MCF 10A (cell line): ENCODE data around the gene PLEKHF1. TPM values are rescaled to one million over a fixed set of nuclear protein-coding genes. Genes with fewer than 3 reads are reported as not detected.
"Not testable (repeated sequence)": the region's sequence is repeated elsewhere in the genome, so short reads cannot be mapped to it uniquely, and the experiment has no call there.

ENCODE experiments used
- BruUV-seq: library from RNA; stranded (reverse); fragments of 400-500 nt; replicated peaks from 2 replicates; lab custom pipeline; 2021; lab: Mats Ljungman, UMichigan
- CTCF ChIA-PET: fragments of 300-600 bp; sonication (Branson Sonifier 250); formaldehyde crosslinking; extraction: SDS; loops from one replicate; lab custom pipeline; 2021; ENCODE audit warnings: antibody characterized with exemption, inconsistent platforms; lab: Yijun Ruan, JAX
- POLR2A ChIA-PET: fragments of 300-600, 350-650 bp; sonication (Branson Sonifier 250); formaldehyde crosslinking; extraction: SDS; loops from one replicate; lab custom pipeline; 2020; ENCODE audit warnings: antibody characterized with exemption, inconsistent platforms; lab: Yijun Ruan, JAX
- DNase-seq: peaks from one replicate; pipeline ENCODE4 v3.0.0-alpha.2; 2018; ENCODE audit not compliant: unreplicated experiment
- H3K27ac Mint-ChIP-seq: one replicate; pipeline ENCODE4 v1.8.0; 2022; ENCODE audit warnings: mild to moderate bottlenecking, low read depth, mixed read lengths; ENCODE audit not compliant: unreplicated experiment
- H3K27me3 Mint-ChIP-seq: one replicate; pipeline ENCODE4 v1.8.0; 2022; ENCODE audit warnings: mixed read lengths; ENCODE audit not compliant: insufficient read depth, unreplicated experiment
- H3K36me3 Mint-ChIP-seq: one replicate; pipeline ENCODE4 v1.8.0; 2022; ENCODE audit warnings: mild to moderate bottlenecking, moderate library complexity, mixed read lengths; ENCODE audit not compliant: insufficient read depth, unreplicated experiment
- H3K4me1 Mint-ChIP-seq: one replicate; pipeline ENCODE4 v1.8.0; 2022; ENCODE audit warnings: mixed read lengths; ENCODE audit not compliant: insufficient read depth, unreplicated experiment
- H3K4me3 Mint-ChIP-seq: one replicate; pipeline ENCODE4 v1.8.0; 2022; ENCODE audit warnings: mild to moderate bottlenecking, moderate library complexity, mixed read lengths; ENCODE audit not compliant: unreplicated experiment
- H3K9me3 Mint-ChIP-seq: one replicate; pipeline ENCODE4 v1.8.0; 2022; ENCODE audit warnings: mixed read lengths; ENCODE audit not compliant: unreplicated experiment
- CTCF ChIP-seq: fragments of 200-600 bp; IDR thresholded peaks from one replicate; pipeline ENCODE4 v1.8.0; 2022; ENCODE audit warnings: antibody characterized with exemption, mild to moderate bottlenecking; ENCODE audit not compliant: unreplicated experiment
- intact Hi-C: fragments of 100-400 bp; cut with micrococcal nuclease; formaldehyde crosslinking; loops from 2 replicates; pipeline ENCODE4 v1.14.1; 2022
- total RNA-seq: library from RNA; stranded (reverse); gene quantifications from 2 replicates; pipeline ENCODE4 v1.2.3, GENCODE V29; 2022

Gene PLEKHF1
- total RNA-seq, 1 experiment from 2014 or later: 2.9 TPM

- TF ChIP-seq CTCF: peak; percentile 14
- H3K27me3 Mint-ChIP-seq: no peaks in the 10 kb centered on the region
- H3K9me3 Mint-ChIP-seq: no peaks in the 10 kb centered on the region
- peak overlapping the region; percentile 16 for H3K4me3 Mint-ChIP-seq
- peaks cover 24% of the 10 kb centered on the region for H3K4me1 Mint-ChIP-seq
- intact Hi-C loops: no loop called here
- BruUV-seq: no TSS peak
- CTCF ChIA-PET: interaction anchor here (0.6 to 1.4 kb wide), 6 partner anchors 23 to 1638 kb away, joined by 3 to 4 read pairs (median 3); no protein-coding TSS in a partner anchor
- H3K27ac Mint-ChIP-seq: no peak overlapping the region
- POLR2A ChIA-PET: interaction anchor here (0.7 kb wide), 1 partner anchor 273 kb away, joined by 5 read pairs; the partner anchor contains the start of gene URI1
- H3K36me3 Mint-ChIP-seq: peaks cover 14% of the 10 kb centered on the region
- DNase-seq: no peak
These were observed 3.7 kb downstream of the PLEKHF1 start for GRCh38 chr19:29668746-29669609.

- TF ChIP-seq CTCF: no peak
- H3K4me3 Mint-ChIP-seq: no peak overlapping the region
- peaks cover 18% of the 10 kb centered on the region for H3K4me1 Mint-ChIP-seq
- POLR2A ChIA-PET: no interaction called here
- no TSS peak for BruUV-seq
- no peaks in the 10 kb centered on the region for H3K9me3 Mint-ChIP-seq
- no peaks in the 10 kb centered on the region for H3K27me3 Mint-ChIP-seq
- intact Hi-C loops: no loop called here
- peaks cover 14% of the 10 kb centered on the region for H3K36me3 Mint-ChIP-seq
- CTCF ChIA-PET: no interaction called here
- H3K27ac Mint-ChIP-seq: no peak overlapping the region
- no peak for DNase-seq
These were observed 5.0 kb downstream of the PLEKHF1 start for GRCh38 chr19:29670255-29670654.

DNA sequence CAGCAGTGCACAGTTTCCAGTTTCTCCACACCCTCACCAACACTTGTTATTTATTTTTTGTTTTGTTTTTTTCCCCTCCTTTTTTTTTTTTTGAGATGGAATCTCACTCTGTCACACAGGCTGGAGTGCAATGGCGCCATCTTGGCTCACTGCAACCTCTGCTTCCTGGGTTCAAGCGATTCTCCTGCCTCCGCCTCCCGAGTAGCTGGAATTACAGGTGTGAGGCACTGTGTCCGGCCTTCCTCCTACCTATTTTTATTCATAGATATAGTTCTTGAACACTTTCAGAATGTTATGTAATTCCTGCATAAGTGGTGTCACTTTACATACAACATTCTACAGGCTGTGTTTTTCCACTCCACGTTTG is 5.7 kb downstream of the PLEKHF1 start:
- intact Hi-C loops, BruUV-seq, H3K27me3 Mint-ChIP-seq, POLR2A ChIA-PET, H3K4me3 Mint-ChIP-seq, DNase-seq, H3K9me3 Mint-ChIP-seq: not testable (repeated sequence)
- Mint-ChIP-seq H3K4me1 (peaks cover 18% of the 10 kb centered on the region), H3K27ac (peak overlapping the region; percentile 66), H3K36me3 (peaks cover 14% of the 10 kb centered on the region)
- CTCF ChIA-PET: interaction anchor here (0.7 to 1.8 kb wide), 5 partner anchors 10 to 89 kb away, joined by 3 to 10 read pairs (median 4); no protein-coding TSS in a partner anchor

- TF ChIP-seq CTCF: peak; percentile 19
- peaks cover 14% of the 10 kb centered on the region for H3K36me3 Mint-ChIP-seq
- no peaks in the 10 kb centered on the region for H3K9me3 Mint-ChIP-seq
- H3K27ac Mint-ChIP-seq: peak overlapping the region; percentile 66
- H3K4me3 Mint-ChIP-seq: no peak overlapping the region
- no peaks in the 10 kb centered on the region for H3K27me3 Mint-ChIP-seq
- intact Hi-C loops: no loop called here
- BruUV-seq: no TSS peak
- H3K4me1 Mint-ChIP-seq: peaks cover 18% of the 10 kb centered on the region
- DNase-seq: peak; percentile 91
- ChIA-PET CTCF (interaction anchor here (0.7 to 1.8 kb wide), 7 partner anchors 10 to 88 kb away, joined by 3 to 10 read pairs (median 4); no protein-coding TSS in a partner anchor), POLR2A (no interaction called here)
These were observed 6.3 kb downstream of the PLEKHF1 start for GRCh38 chr19:29671393-29672160.
